Sigmoid colon (tissue), 7 donors: ENCODE measurements around the gene SHANK1. TPM values are rescaled to one million over a fixed set of nuclear protein-coding genes. Genes with fewer than 3 reads are reported as not detected.

Experiments used
- DNase-seq: peaks from one replicate; pipeline ENCODE4 v3.0.0-alpha.2; 2019
- H3K27ac ChIP-seq, 4 donors: fragments of 200-600 bp; sonication (generic); one replicate each; pipeline ENCODE4 v1.5.1; 2016 to 2019; ENCODE audit warnings: mild to moderate bottlenecking in 1 of 4
- H3K27me3 ChIP-seq, 3 donors: fragments of 200-600 bp; sonication (generic); one replicate each; pipeline ENCODE4 v1.5.1; 2019; ENCODE audit warnings: mild to moderate bottlenecking in 1 of 3
- H3K36me3 ChIP-seq, 4 donors: fragments of 200-600 bp; sonication (generic); one replicate each; pipeline ENCODE4 v1.5.1; 2016 to 2019
- H3K4me1 ChIP-seq, 4 donors: fragments of 200-600 bp; sonication (generic); one replicate each; pipeline ENCODE4 v1.5.1; 2017 to 2019
- H3K4me3 ChIP-seq, 4 donors: fragments of 200-600 bp; sonication (generic); one replicate each; pipeline ENCODE4 v1.5.1; 2017 to 2019; ENCODE audit warnings: mild to moderate bottlenecking in 2 of 4, moderate library complexity in 1 of 4
- H3K9me3 ChIP-seq, 4 donors: fragments of 200-600 bp in 3 of 4; sonication (generic) in 3 of 4; one replicate each; pipeline versions ENCODE4 v1.5.1 to v1.6.1; 2013 to 2019
- CTCF ChIP-seq, 4 experiments: fragments of 450-650 bp in 3 of 4; fragments of 200-600 bp in 1 of 4; IDR thresholded peaks; one replicate each; pipeline ENCODE4 v1.5.1; 2016 to 2019; ENCODE audit warnings: antibody characterized with exemption in 4 of 4, mild to moderate bottlenecking in 3 of 4, moderate library complexity in 2 of 4
- EP300 ChIP-seq, 4 donors: sonication (generic); formaldehyde crosslinking; IDR thresholded peaks; one replicate each; pipeline ENCODE4 v1.6.1; 2017; ENCODE audit warnings: antibody characterized with exemption in 4 of 4
- POLR2A ChIP-seq, 2 donors: fragments of 450-650 bp; IDR thresholded peaks; one replicate each; pipeline ENCODE4 v1.6.1; 2016; ENCODE audit warnings: antibody characterized with exemption in 2 of 2, mild to moderate bottlenecking in 2 of 2, moderate library complexity in 2 of 2
- POLR2AphosphoS5 ChIP-seq, 4 donors: sonication (generic); formaldehyde crosslinking; IDR thresholded peaks; one replicate each; pipeline ENCODE4 v1.6.1; 2017; ENCODE audit warnings: antibody characterized with exemption in 4 of 4
- WGBS, 2 donors: extraction: QIAGEN DNeasy Blood & Tissue Kit; methylation state at CpG; one replicate each; pipeline ENCODE4 v1.1.7; 2013; 5-methylcytosine and 5-hydroxymethylcytosine counted together
- intact Hi-C: fragments of 100-400 bp; cut with DNase I; formaldehyde crosslinking; loops from one replicate; pipeline ENCODE4 v1.15.1; 2023
- polyA plus RNA-seq, 3 donors: library from polyadenylated mRNA; stranded (reverse); fragments of 200-250 nt; gene quantifications; one replicate each; pipeline ENCODE4 v1.2.3, GENCODE V29; 2013
- total RNA-seq, 4 donors: library from RNA; depleted of rRNA; stranded (reverse); fragments of >200 nt; gene quantifications; one replicate each; pipeline ENCODE4 v1.1.0, GENCODE V29; 2016
- donor health status: healthy with polysubstance abuse.
- donor health status: Bipolar disorder and iron deficiency.
- donor health status: healthy.

The SHANK1 gene
- total and polyA plus RNA-seq, 7 donors = under 0.01 to 1.2 (median 0.19) TPM; not detected in 2

- TF ChIP-seq POLR2AphosphoS5 (IDR thresholded peaks at IDR 0.05) = no peak
- TF ChIP-seq EP300 (IDR thresholded peaks at IDR 0.05) = no peak
- TF ChIP-seq CTCF (IDR thresholded peaks at IDR 0.05) = no peak
- no peak for TF ChIP-seq POLR2A (IDR thresholded peaks at IDR 0.05)
- peaks cover 0 to 56% (median 22%) of the 10 kb centered on the region in 3 donors for H3K27me3 ChIP-seq
- intact Hi-C loops = no loop called here
- no peaks in the 10 kb centered on the region for H3K9me3 ChIP-seq
- H3K27ac ChIP-seq = no peak overlapping the region
- DNase-seq = no peak
- no peaks in the 10 kb centered on the region for H3K36me3 ChIP-seq
- H3K4me1 ChIP-seq = no peaks in the 10 kb centered on the region
- 51 to 69% methylated on average over 12 of the region's 12 CpGs for WGBS, 2 donors
- H3K4me3 ChIP-seq = no peak overlapping the region
These were observed 11.3 kb downstream of the SHANK1 start for GRCh38 chr19:50708179-50708879.

- peaks cover 0 to 62% (median 40%) of the 10 kb centered on the region in 3 donors for H3K27me3 ChIP-seq
- 55 to 68% methylated on average over 5 of the region's 5 CpGs for WGBS, 2 donors
- no peak overlapping the region for H3K27ac ChIP-seq
- no peak for DNase-seq
- H3K4me3 ChIP-seq = no peak overlapping the region
- no peaks in the 10 kb centered on the region for H3K4me1 ChIP-seq
- no peaks in the 10 kb centered on the region for H3K9me3 ChIP-seq
- no peaks in the 10 kb centered on the region for H3K36me3 ChIP-seq
- TF ChIP-seq EP300 (IDR thresholded peaks at IDR 0.05) (no peak), POLR2AphosphoS5 (IDR thresholded peaks at IDR 0.05) (no peak), CTCF (IDR thresholded peaks at IDR 0.05) (no peak), POLR2A (IDR thresholded peaks at IDR 0.05) (no peak)
- intact Hi-C loops = no loop called here
These were observed 13.2 kb downstream of the SHANK1 start for GRCh38 chr19:50706387-50706786.

GRCh38 chr19:50705422-50706019 is 14.1 kb downstream of the SHANK1 start:
- H3K27me3 ChIP-seq = peaks cover 0 to 57% (median 38%) of the 10 kb centered on the region in 3 donors
- H3K9me3 ChIP-seq = no peaks in the 10 kb centered on the region
- no peak overlapping the region for H3K4me3 ChIP-seq
- no peaks in the 10 kb centered on the region for H3K4me1 ChIP-seq
- TF ChIP-seq POLR2A (IDR thresholded peaks at IDR 0.05) (no peak), POLR2AphosphoS5 (IDR thresholded peaks at IDR 0.05) (no peak), CTCF (IDR thresholded peaks at IDR 0.05) (peak in 2 of 4 experiments; percentile 12 to 20), EP300 (IDR thresholded peaks at IDR 0.05) (no peak)
- no peaks in the 10 kb centered on the region for H3K36me3 ChIP-seq
- no peak overlapping the region for H3K27ac ChIP-seq
- 40 to 49% methylated on average over 9 of the region's 9 CpGs for WGBS, 2 donors
- DNase-seq = no peak
- intact Hi-C loops = no loop called here

GRCh38 chr19:50703915-50704796 is 15.4 kb downstream of the SHANK1 start:
- DNase-seq = no peak
- Histone ChIP-seq H3K4me1 (no peaks in the 10 kb centered on the region), H3K27me3 (peaks cover 0 to 56% (median 33%) of the 10 kb centered on the region in 3 donors), H3K27ac (no peak overlapping the region), H3K4me3 (no peak overlapping the region), H3K9me3 (no peaks in the 10 kb centered on the region), H3K36me3 (no peaks in the 10 kb centered on the region)
- TF ChIP-seq CTCF (IDR thresholded peaks at IDR 0.05) (no peak), POLR2A (IDR thresholded peaks at IDR 0.05) (no peak), EP300 (IDR thresholded peaks at IDR 0.05) (no peak), POLR2AphosphoS5 (IDR thresholded peaks at IDR 0.05) (no peak)
- intact Hi-C loops = no loop called here
- 35 to 39% methylated on average over 22 of the region's 22 CpGs for WGBS, 2 donors
